HT1080 (cell line): ENCODE results near the gene DRGX. TPM values are rescaled to one million over a fixed set of nuclear protein-coding genes. Genes with fewer than 3 reads are reported as not detected.

Experiments used
- DNase-seq: peaks from one replicate; pipeline ENCODE4 v3.0.0-alpha.2; 2015; ENCODE audit warnings: low read depth
- total RNA-seq: library from RNA; depleted of rRNA; stranded (reverse); fragments of >200 nt; shearing (Covaris generic); gene quantifications from 2 replicates; pipeline ENCODE4 v1.2.3, GENCODE V29; 2014; rRNA removed

Gene DRGX
- total RNA-seq, 1 experiment from 2014 or later = not detected

GRCh38 chr10:49322371-49323170 is 73.3 kb downstream of the DRGX start:
- no peak for DNase-seq

DNA sequence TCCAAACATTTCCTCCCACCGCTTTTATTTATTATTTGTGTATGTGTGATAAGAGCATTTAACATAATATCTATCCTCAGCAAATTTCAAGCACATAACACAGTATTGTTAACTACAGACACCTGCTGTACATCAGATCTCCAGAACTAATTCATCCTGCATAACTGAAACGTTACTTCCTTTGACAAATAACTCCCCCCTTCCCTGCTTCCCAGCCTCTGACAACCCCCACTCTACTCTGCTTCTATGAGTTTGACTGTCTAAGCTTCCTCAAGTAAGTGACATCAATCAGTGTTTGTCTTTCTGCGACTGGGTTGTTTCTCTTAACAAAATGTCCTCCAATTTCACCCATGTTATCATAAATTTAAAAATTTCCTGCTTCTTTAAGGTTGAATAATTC is 74.9 kb downstream of the DRGX start:
- no peak for DNase-seq

DNA sequence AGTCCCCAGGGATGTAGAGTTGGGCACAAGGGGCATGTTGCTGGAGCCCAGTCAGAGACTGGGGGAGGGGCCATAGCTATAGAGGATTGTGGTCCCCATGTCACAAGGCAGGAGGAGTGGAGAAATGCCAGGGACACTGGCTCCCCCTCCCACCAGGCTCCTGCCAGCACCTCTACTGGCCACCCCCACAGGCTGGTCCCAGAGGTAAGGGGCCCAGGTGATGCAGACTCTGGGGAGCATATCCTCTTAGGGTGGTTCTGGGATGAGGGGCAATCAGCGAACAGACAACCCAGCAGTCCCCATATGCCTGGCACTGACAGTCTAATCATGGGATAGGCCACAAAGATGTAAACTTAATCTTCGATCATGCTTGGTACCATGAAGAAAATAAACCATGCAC is 75.7 kb downstream of the DRGX start:
- DNase-seq = no peak

GRCh38 chr10:49319206-49319605 is 76.7 kb downstream of the DRGX start:
- DNase-seq = no peak

DNA sequence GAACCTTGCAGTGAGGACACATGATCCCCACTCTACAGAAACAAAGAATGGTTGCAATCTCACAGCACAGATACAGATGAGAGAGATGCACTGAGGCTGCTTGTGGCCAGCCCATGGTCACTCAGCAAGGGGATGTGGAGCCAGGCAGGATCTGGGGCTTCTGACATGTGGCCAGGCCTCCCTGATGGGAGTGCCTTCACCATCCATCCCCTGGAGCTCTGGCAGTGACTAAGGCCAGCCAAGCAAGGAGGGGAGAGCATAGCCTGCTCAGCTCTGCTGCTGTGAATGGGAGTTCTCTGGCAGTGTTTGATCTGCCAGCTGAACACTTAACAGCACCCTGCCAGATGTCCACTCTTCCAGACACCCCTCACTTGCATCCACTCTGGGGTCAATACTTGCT is 77.1 kb downstream of the DRGX start:
- peak; percentile 5 for DNase-seq

- DNase-seq = no peak
Observed at GRCh38 chr10:49318028-49318427, 77.9 kb downstream of the DRGX start.

GRCh38 chr10:49314806-49315205 is 81.1 kb downstream of the DRGX start:
- DNase-seq = no peak

Other genes with a start within 250 kb of the DRGX start
- gene TMEM273, start 207.7 kb downstream of the DRGX start, total RNA-seq = not detected in 2 replicates
- gene C10orf71, start 96.9 kb downstream of the DRGX start, total RNA-seq = not detected in 2 replicates
- gene ERCC6, start 143.0 kb upstream of the DRGX start, total RNA-seq = 9.3 and 10.4 TPM in 2 replicates
- not detected in 2 replicates for gene SLC18A3, start 214.2 kb upstream of the DRGX start, total RNA-seq
- not detected in 2 replicates for gene CHAT, start 217.9 kb upstream of the DRGX start, total RNA-seq